SK-N-SH (cell line): ENCODE data around the gene OR2T4. TPM values are rescaled to one million over a fixed set of nuclear protein-coding genes. Genes with fewer than 3 reads are reported as not detected.

ENCODE experiments used
- CTCF ChIA-PET: fragments of 300-600, 350-600 bp; formaldehyde crosslinking; extraction: SDS; loops from one replicate; lab custom pipeline; 2021; lab: Yijun Ruan, JAX
- POLR2A ChIA-PET: fragments of 350-600 bp; sonication (Branson Sonifier 250); formaldehyde crosslinking; extraction: SDS; loops from one replicate; lab custom pipeline; 2020; ENCODE audit warnings: antibody characterized with exemption, inconsistent platforms; lab: Yijun Ruan, JAX
- DNase-seq: peaks from one replicate; pipeline ENCODE4 v3.0.0; 2012
- H2AFZ ChIP-seq: fragments of 200-600 bp; sonication (generic); 2 replicates; pipeline ENCODE4 v1.8.1; 2016; ENCODE audit warnings: antibody characterized with exemption, mild to moderate bottlenecking, low read depth
- H3F3A ChIP-seq: fragments of 200-600 bp; sonication (generic); replicated peaks from 2 replicates; pipeline ENCODE3; 2016; ENCODE audit warnings: antibody characterized with exemption, mild to moderate bottlenecking; ENCODE audit not compliant: insufficient read depth
- H3K27ac ChIP-seq, 2 experiments: fragments of 200-500 bp in 1 of 2; fragments of 200-600 bp in 1 of 2; sonication (Bioruptor generic) in 1 of 2; sonication (generic), shearing (Covaris generic) in 1 of 2; 2 replicates each; pipeline versions ENCODE4 v1.5.1 to v1.6.1; 2014 to 2016; ENCODE audit warnings: low read depth in 2 of 2, inconsistent platforms in 1 of 2, low read length in 1 of 2, mild to moderate bottlenecking in 1 of 2, mixed read lengths in 1 of 2
- H3K27me3 ChIP-seq: fragments of 200-600 bp; sonication (generic), shearing (Covaris generic); 2 replicates; pipeline ENCODE4 v1.6.1; 2016; ENCODE audit warnings: mixed run types; ENCODE audit not compliant: insufficient read depth
- H3K36me3 ChIP-seq, 2 experiments: fragments of 200-500 bp in 1 of 2; fragments of 200-600 bp in 1 of 2; sonication (Bioruptor generic) in 1 of 2; sonication (generic) in 1 of 2; replicated peaks in 1 of 2; 2 replicates each; pipeline versions ENCODE3 to v1.5.1; 2014 to 2016; ENCODE audit warnings: low read length in 1 of 2, mild to moderate bottlenecking in 1 of 2; ENCODE audit not compliant: insufficient read depth in 2 of 2, control insufficient read depth in 1 of 2
- H3K4me1 ChIP-seq, 2 experiments: fragments of 200-500 bp in 1 of 2; fragments of 200-600 bp in 1 of 2; sonication (Bioruptor generic) in 1 of 2; sonication (generic), shearing (Covaris generic) in 1 of 2; 2 replicates each; pipeline versions ENCODE4 v1.5.1 to v1.6.1; 2014 to 2016; ENCODE audit warnings: low read depth in 1 of 2, low read length in 1 of 2, mixed run types in 1 of 2; ENCODE audit not compliant: insufficient read depth in 2 of 2, control insufficient read depth in 1 of 2
- H3K4me2 ChIP-seq: fragments of 200-600 bp; sonication (generic), shearing (Covaris generic); 2 replicates; pipeline ENCODE4 v1.6.1; 2017; ENCODE audit warnings: mixed run types
- H3K4me3 ChIP-seq, 2 experiments: fragments of 200-500 bp in 1 of 2; fragments of 200-600 bp in 1 of 2; sonication (Bioruptor generic) in 1 of 2; sonication (generic), shearing (Covaris generic) in 1 of 2; 2 replicates each; pipeline versions ENCODE4 v1.5.1 to v1.8.1; 2014 to 2016; ENCODE audit warnings: low read depth in 2 of 2, inconsistent platforms in 1 of 2, low read length in 1 of 2, mild to moderate bottlenecking in 1 of 2, mixed read lengths in 1 of 2, moderate library complexity in 1 of 2
- H3K79me2 ChIP-seq: fragments of 200-600 bp; sonication (generic); 2 replicates; pipeline ENCODE4 v1.8.1; 2017; ENCODE audit warnings: mild to moderate bottlenecking; ENCODE audit not compliant: insufficient read depth
- H3K9ac ChIP-seq: fragments of 200-600 bp; sonication (generic); 2 replicates; pipeline ENCODE4 v1.6.1; 2017; ENCODE audit warnings: mixed run types
- H3K9me2 ChIP-seq: fragments of 200-600 bp; sonication (generic); 2 replicates; pipeline ENCODE4 v1.6.1; 2017; ENCODE audit warnings: mixed run types
- H3K9me3 ChIP-seq: fragments of 200-600 bp; sonication (generic); 2 replicates; pipeline ENCODE4 v1.6.1; 2017; ENCODE audit warnings: mixed run types, mild to moderate bottlenecking, moderate library complexity
- H4K20me1 ChIP-seq: fragments of 200-600 bp; sonication (generic); 2 replicates; pipeline ENCODE4 v1.6.1; 2017; ENCODE audit warnings: mild to moderate bottlenecking, mixed run types; ENCODE audit not compliant: insufficient read depth
- CHD2 ChIP-seq: fragments of 150-350 bp; IDR thresholded peaks from 2 replicates; pipeline ENCODE4 v1.6.1; 2018; ENCODE audit warnings: low read length; ENCODE audit not compliant: partially characterized antibody
- ELF1 ChIP-seq: IDR thresholded peaks from 2 replicates; pipeline ENCODE4 v1.4.0; 2012
- EZH2phosphoT487 ChIP-seq: fragments of 200-600 bp; sonication (generic); IDR thresholded peaks from 2 replicates; pipeline ENCODE4 v1.6.1; 2017; ENCODE audit warnings: low read depth, mixed run types, mild to moderate bottlenecking, antibody characterized with exemption, moderate library complexity, borderline replicate concordance
- FOXJ3 ChIP-seq: sonication (generic); formaldehyde crosslinking; IDR thresholded peaks from 2 replicates; pipeline ENCODE4 v1.5.1; 2020; ENCODE audit warnings: mild to moderate bottlenecking, missing genetic modification reagents
- GABPA ChIP-seq: IDR thresholded peaks from 2 replicates; pipeline ENCODE4 v1.4.0; 2012; ENCODE audit warnings: low read depth, mild to moderate bottlenecking
- MAX ChIP-seq: IDR thresholded peaks from 2 replicates; pipeline ENCODE4 v1.4.0; 2012; ENCODE audit warnings: low read depth
- PBX3 ChIP-seq: IDR thresholded peaks from 2 replicates; pipeline ENCODE4; 2012
- POLR2AphosphoS5 ChIP-seq: IDR thresholded peaks from 2 replicates; pipeline ENCODE4 v1.6.1; 2012; ENCODE audit warnings: low read depth, low read length
- RAD21 ChIP-seq: IDR thresholded peaks from 2 replicates; pipeline ENCODE4 v1.6.1; 2012; ENCODE audit warnings: mild to moderate bottlenecking, low read length
- REST ChIP-seq: IDR thresholded peaks from 2 replicates; pipeline ENCODE4 v1.6.1; 2012; ENCODE audit warnings: mild to moderate bottlenecking, low read depth, low read length, moderate library complexity
- SIN3A ChIP-seq: IDR thresholded peaks from 2 replicates; pipeline ENCODE4 v1.6.1; 2012; ENCODE audit warnings: low read depth, mild to moderate bottlenecking, low read length, moderate library complexity, borderline replicate concordance
- SMC3 ChIP-seq: IDR thresholded peaks from 2 replicates; pipeline ENCODE4 v1.6.1; 2012; ENCODE audit warnings: low read depth, low read length, improper control_type of control experiment
- TEAD4 ChIP-seq: IDR thresholded peaks from 2 replicates; pipeline ENCODE4 v1.4.0; 2012; ENCODE audit warnings: mild to moderate bottlenecking, borderline replicate concordance; ENCODE audit not compliant: insufficient read depth
- USF1 ChIP-seq: IDR thresholded peaks from 2 replicates; pipeline ENCODE4 v1.4.0; 2012; ENCODE audit warnings: low read depth, borderline replicate concordance
- ZBTB33 ChIP-seq: IDR thresholded peaks from 2 replicates; pipeline ENCODE4 v1.4.0; 2012; ENCODE audit warnings: low read depth, borderline replicate concordance
- WGBS: methylation state at CpG from one replicate; pipeline ENCODE4 v1.1.6; 2017; ENCODE audit warnings: low lambda C conversion rate; 5-methylcytosine and 5-hydroxymethylcytosine counted together
- polyA plus RNA-seq, 3 experiments: library from polyadenylated mRNA; depleted of rRNA; stranded (reverse); fragments of >200 nt; gene quantifications; 2 replicates each; pipeline ENCODE4 v1.2.3, GENCODE V29; 2012

OR2T4 gene
- polyA plus RNA-seq, 1 of the 3 experiments (the other 2 are of a cell fraction) = not detected

- no peak overlapping the region for H3K4me2 ChIP-seq
- no peak overlapping the region for H3K27ac ChIP-seq
- DNase-seq = no peak
- H4K20me1 ChIP-seq = no peaks in the 10 kb centered on the region
- ChIA-PET CTCF (no interaction called here), POLR2A (no interaction called here)
- H3F3A ChIP-seq = no peaks in the 10 kb centered on the region
- no peaks in the 10 kb centered on the region for H3K9me3 ChIP-seq
- WGBS = 3% methylated on average over 2 of the region's 2 CpGs
- TF ChIP-seq TEAD4 (no peak), GABPA (no peak), REST (no peak), MAX (no peak), ZBTB33 (no peak), CHD2 (no peak), EZH2phosphoT487 (no peak), FOXJ3 (CRISPR knock-in tag) (no peak), ELF1 (no peak), RAD21 (no peak), SMC3 (no peak), POLR2AphosphoS5 (no peak), SIN3A (no peak), PBX3 (no peak), USF1 (no peak)
- TF ChIP-seq, all 33 proteins: peak for 0
- Histone ChIP-seq H2AFZ (no peak overlapping the region), H3K27me3 (no peaks in the 10 kb centered on the region), H3K4me3 (no peak overlapping the region), H3K9ac (no peak overlapping the region), H3K9me2 (no peaks in the 10 kb centered on the region), H3K79me2 (no peaks in the 10 kb centered on the region), H3K4me1 (no peaks in the 10 kb centered on the region), H3K36me3 (no peaks in the 10 kb centered on the region)
Observed at GRCh38 chr1:248393050-248393449, 31.6 kb downstream of the OR2T4 start.
